HG02798 (cell line): ENCODE data around the gene PTGES3L.
"Not testable (repeated sequence)": the region's sequence is repeated elsewhere in the genome, so short reads cannot be mapped to it uniquely, and the experiment has no call there.

Experiments
- ATAC-seq: cut with Tn5 transposase; IDR thresholded peaks from one replicate; pipeline ENCODE4 v1.9.1; 2021; ENCODE audit warnings: mild to moderate bottlenecking; ENCODE audit not compliant: unreplicated experiment, poor library complexity

The PTGES3L gene

GRCh38 chr17:42985225-42985624 lies 5.3 kb upstream of the PTGES3L start:
- ATAC-seq: no peak

GRCh38 chr17:42982266-42982665 lies 2.4 kb upstream of the PTGES3L start:
- no peak for ATAC-seq

DNA sequence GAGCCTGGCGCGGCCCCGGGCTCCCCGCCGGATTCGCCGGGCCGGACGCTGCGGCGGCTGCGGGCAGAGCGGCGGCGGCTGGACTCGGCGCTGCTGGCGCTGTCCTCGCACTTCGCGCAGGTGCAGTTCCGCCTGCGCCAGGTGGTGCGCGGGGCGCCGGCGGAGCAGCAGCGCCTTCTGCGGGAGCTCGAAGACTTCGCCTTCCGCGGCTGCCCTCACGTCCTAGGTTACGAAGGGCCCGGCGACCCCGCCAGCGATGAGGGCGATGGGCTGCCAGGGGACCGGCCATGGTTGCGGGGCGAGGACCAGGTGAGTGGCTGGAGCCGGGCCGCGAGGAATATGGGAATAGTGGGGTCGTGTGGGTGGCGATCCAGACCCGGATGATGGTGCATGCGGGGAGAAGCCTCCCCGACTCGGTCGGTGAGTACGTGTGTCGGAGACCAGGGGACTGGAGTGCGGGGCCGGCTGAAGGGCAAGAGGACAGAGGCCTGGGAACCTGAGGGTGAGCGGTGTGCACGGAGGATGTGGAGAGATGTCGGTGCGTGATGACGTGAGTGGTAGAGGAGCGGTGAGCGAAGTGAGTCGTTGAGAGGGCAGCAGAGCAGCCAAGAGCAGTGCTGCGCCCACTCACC lies 1.0 kb upstream of the PTGES3L start:
- ATAC-seq: peak; percentile 55

DNA sequence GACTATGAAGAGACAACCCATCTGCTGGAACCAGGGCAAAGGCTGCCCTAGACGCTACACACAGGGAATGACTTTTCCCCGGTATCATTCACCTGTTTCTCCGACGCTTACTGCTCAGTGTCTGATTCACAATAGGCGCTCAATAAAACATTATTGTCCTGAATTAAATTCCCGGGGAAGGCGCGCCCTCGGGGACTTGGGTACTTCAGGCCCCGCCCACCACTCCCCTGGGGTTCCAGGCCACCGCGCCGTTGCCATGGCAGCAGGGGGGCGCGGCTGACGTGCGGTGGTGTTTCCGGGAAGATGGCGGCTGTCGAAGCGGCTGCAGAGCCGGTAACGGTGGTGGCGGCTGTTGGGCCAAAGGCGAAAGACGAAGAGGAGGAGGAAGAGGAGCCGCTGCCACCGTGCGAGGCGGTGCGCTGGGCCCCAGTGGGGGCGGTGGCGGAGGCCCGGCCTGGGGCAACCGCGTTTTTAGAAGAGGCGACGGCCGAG lies 440 bp upstream of the PTGES3L start, which contains the start of gene RUNDC1:
RUNDC1 (plus strand) TSS at position 292 of the 492 bp plus-strand sequence; CDS start at position 304, 12 bp downstream.
- ATAC-seq: peak; percentile 87

GRCh38 chr17:42975701-42976100 lies 4.2 kb downstream of the PTGES3L start:
- ATAC-seq: not testable (repeated sequence)

DNA sequence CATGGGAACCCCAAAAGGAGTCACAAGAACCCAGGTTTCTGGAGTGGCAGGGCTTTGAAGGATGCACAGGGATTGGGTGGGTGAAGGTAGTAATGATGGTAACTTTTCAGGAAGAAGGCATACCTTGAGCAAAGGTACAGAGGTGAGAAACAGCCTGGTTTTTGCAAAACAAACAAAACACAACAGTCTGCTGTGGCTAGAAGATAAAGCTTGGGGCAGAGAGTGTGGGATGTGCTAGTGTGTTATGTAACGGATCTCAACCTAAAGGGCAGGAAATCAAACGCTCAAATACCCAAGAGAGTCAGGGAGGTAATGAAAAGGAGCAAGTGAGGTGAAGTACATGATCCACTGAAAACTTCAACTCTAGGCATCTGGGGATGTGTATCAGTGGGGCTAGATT lies 4.6 kb downstream of the PTGES3L start:
- ATAC-seq: no peak

GRCh38 chr17:42973323-42973722 lies 6.6 kb downstream of the PTGES3L start:
- ATAC-seq: not testable (repeated sequence)

- no peak for ATAC-seq
Observed at GRCh38 chr17:42971589-42971988, 8.3 kb downstream of the PTGES3L start.

GRCh38 chr17:42969001-42969581 lies 10.8 kb downstream of the PTGES3L start:
- no peak for ATAC-seq

DNA sequence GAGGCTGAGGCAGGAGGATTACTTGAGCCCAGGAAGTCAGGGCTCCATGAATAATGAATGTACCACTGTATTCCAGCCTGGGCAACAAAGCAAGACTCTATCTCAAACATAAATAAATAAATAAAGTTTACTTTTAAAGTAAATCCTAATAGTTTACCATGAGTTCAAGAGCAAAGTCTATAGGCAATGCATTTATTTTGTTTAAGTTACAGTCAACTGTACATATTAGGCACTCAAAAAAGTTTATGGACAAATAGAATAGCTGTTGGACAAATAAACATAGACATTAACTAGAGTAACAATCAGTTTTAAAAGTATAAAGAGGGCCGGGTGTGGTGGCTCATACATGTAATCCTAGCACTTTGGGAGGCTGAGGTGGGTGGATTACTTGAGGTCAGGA lies 12.0 kb downstream of the PTGES3L start:
- no peak for ATAC-seq

DNA sequence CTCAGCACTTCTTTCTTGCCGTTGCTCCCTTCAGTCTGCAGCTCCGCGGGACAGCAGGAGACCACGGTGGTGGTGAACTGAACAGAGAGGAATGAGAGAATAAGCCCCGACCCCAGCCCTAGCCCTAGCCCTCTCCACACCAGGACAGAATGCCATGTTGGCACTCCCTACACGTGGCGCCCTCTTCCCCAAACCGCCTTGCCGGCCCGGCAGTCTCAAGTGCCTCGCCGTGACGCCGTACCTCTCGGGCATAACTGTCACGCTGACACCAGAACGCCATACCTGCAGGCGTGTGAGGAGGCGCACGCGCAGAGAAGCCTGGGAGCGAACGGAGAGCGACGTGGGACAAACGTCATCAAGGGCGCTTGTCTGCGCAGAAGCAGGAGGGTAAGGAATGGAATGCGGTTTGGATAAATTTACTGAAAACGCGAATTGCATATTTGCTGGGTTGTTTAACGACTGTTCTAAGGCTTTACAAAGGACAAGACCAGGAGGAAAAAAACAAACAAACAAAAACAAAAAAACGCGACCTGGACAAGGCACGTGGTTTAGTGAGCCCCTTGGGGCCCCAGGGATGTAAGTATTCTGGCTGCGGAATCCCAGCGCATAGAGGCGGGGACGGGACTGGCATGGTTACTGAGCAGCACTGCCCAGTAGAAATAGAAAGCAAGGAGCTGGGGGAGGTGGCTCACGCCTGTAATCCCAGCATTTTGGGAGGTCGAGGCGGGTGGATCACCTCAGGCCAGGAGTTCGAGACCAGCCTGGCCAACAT lies 15.5 kb downstream of the PTGES3L start, which contains the start of gene AARSD1:
AARSD1 (minus strand) TSS at position 294 of the 772 bp plus-strand sequence; CDS start at position 280, 14 bp downstream.
- peak; percentile 87 for ATAC-seq

DNA sequence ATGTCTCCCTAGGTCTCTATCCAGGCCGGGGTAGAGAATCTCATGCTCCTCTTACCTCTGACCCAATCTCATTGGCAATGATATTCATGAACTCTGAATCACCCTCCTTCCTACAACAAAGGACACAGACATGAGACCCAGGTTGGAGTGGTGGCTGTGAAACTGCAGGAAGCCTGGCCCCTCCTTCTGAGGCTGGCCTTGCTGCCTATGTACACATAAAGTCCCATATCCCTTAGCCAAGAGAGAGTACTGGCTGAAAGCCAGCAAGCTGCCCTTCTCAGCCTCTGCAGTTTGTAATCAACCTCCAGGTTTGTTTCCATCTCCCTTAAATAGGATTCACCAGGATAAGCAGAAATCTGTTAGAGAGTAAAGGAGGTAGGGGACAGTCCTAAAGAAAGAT lies 26.2 kb downstream of the PTGES3L start:
- no peak for ATAC-seq

DNA sequence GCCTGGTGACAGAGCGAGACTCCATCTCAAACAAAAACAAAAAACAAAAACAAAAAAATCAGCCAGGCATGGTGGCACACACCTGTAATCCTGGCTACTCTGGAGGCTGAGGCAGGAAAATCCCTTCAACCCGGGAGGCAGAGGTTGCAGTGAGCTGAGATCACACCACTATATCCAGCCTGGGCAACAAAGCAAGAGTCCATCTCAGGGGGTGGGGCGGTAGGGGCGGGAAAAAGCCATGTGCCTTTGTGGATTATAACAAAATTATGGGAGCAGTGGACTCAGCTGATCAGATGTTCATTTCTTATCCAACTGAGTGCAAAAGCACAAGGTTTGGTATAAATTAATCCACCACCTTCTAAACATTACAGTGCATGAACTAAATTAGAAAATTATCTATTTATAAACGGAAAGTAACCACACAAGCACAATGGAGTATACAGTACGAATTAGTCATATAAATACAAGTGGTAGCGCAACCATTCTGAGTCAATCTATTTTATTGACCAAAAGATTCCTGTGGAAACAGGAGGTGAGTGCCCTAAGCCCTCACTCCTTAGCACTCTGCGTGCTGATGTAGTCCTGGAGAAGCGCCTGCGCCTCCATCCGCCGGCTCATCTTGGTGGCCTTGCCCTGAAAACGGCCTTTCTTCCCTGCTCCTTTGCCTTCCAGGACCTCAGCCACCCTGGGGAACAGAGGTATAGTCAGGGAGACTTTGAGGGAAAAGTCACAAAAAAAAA lies 29.7 kb downstream of the PTGES3L start:
- ATAC-seq: no peak

DNA sequence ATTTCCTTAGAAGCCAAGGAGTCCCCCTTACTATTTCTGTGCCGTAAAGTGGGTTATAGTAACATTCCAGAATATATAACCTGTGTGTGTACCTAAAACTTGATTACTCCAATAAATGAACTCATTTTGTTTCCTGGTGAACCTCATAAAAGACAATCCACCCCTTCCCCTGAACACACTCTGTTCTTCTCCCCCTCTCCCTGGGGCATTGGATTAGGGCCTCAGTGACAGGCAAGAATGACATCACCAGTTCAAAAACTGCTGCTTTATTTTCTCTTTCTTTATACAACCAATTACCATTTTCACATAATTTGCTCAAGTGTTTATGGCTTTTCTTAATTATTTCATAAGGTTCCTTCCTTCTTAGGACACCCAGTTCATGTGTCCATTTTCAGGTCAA lies 33.1 kb downstream of the PTGES3L start:
- no peak for ATAC-seq

- no peak for ATAC-seq
Observed at GRCh38 chr17:42944211-42944610, 35.7 kb downstream of the PTGES3L start.

DNA sequence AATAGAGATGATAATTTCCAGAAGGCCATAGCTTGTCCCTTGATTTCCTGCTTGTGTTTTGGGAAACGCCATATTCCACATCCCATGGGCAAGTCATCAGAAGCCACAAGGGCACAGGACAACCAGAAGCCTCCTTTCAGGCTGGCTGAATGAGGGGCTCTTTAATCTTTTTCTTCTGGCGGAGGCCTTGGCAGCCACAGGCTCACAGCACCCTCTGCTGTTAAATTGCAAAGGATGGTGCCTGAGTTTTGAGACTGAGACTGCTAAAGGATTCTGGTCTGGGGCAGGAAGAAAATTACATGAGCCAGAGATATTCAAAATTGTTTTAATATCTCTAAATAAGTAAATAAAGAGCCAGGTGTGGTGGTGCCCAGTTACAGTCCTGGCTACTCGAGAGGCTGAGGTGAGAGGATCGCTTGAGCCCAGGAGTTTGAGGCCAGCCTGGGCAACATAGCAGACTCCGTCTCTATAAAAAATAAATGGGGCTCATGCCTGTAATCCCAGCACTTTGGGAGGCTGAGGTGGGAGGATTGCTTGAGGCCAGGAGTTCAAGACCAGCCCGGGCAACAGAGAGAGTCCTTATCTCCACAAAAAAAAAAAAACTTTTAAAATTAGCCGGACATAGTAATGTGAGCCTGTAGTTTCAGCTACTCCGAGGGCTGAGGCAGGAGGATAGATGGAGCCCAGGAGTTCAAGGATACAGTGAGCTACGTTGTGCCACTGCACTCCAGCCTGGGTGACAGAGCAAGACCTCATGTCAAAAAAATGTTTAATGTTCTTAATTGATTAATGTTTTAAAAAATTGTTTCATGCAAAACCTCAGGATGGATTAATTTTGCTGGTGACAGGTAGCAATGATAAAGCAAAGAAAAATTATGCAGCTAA lies 41.9 kb downstream of the PTGES3L start:
- no peak for ATAC-seq

- no peak for ATAC-seq
Observed at GRCh38 chr17:42929497-42929844, 50.4 kb downstream of the PTGES3L start.

GRCh38 chr17:42928714-42929496 lies 51.0 kb downstream of the PTGES3L start:
- no peak for ATAC-seq

- ATAC-seq: no peak
Observed at GRCh38 chr17:42924891-42925290, 55.0 kb downstream of the PTGES3L start.
